GM19324 (cell line): ENCODE data around the gene MYPOP.
"Not testable (repeated sequence)": the region's sequence is repeated elsewhere in the genome, so short reads cannot be mapped to it uniquely, and the experiment has no call there.

ENCODE experiments used
- ATAC-seq: cut with Tn5 transposase; IDR thresholded peaks from one replicate; pipeline ENCODE4 v1.9.1; 2021; ENCODE audit warnings: mild to moderate bottlenecking, moderate library complexity; ENCODE audit not compliant: unreplicated experiment, low FRiP score

Gene MYPOP

DNA sequence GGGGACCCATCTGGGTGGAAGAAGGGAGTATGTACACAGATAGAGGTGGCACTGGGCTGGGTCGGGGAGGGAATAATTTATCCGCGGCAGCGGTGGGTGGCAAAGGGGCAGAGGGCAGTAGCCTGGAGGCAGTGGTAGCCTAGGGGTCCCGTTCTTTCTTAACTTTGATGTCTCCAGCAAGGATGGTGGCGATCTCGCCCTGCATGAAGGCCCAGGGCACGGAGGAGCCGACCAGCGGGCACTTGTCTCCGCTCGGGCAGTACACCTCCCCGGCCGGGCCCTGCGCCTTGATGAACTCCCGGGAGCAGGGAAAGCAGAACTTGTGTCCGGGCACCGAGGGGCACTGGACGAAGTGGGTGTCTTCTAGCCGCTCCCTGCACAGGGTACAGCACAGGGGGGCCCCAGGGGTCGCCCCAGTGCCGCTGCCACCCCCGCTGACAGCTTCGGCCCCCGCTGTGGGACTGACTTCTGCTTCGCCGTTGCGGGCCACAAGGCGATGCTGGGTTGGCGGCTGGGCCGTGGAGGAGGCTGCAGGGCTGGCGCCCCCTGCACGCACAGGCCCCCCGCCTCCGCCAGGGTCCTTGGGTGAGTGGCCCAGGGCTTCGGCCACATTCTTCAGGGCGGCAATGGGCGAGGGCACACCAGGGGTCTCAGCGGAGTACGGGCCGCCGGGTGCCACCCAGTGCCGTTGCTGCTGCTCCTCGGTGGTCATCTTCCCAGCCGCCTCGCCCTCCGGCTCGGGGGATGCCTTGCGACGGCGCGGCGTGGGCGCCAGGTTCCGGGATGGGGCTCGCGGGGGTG, 18.3 kb downstream of the MYPOP start:
- no peak for ATAC-seq

GRCh38 chr19:45883586-45883880, 18.9 kb downstream of the MYPOP start:
- no peak for ATAC-seq

DNA sequence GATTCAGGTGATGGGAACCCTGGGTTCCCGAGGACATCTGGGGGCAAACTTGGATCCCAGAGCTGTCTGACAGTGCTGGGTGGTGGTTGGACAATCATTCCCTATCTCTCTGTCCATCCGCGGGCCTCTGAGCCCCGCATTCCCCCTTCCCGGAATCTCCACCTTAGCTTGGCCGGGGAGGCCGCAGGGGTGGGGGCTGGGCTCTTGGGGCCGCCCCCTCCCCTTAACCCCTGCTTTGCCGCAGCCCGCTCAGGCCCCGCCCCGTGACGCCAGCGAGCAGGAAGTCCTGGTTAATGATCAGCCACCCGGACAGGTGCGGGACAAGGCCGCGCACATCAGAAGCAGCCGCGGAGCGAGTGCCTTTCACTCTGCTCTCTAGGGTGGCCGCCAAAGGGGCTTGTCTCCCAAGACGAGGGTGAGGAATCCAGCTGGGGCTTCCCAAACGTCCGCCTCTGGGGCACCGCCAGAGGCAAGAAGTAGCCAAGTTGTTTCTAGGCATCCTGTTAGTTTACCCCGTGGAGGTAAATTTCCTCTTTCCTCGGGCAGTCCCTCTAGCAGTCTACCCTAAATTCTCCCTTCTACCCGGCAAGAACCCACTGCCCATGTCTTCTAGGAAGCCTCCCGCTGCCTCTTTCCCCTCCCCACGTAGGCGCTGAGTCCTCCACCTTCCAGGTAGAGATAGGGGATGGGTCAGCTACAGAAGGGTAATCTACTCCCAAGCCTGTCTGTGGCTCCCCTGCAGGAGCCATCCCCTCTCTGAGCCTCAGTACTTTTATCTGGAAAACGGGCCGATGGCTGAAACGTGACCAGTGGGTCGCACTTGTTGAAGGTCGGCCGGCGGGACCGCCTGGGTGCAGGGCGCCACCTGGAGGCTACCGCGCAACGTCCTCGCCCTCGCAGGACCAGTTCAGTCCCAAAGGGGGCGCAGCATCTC, 19.5 kb downstream of the MYPOP start:
- ATAC-seq, result peak; percentile 30

- ATAC-seq, result no peak
Observed at GRCh38 chr19:45881909-45882528, 20.4 kb downstream of the MYPOP start.

GRCh38 chr19:45881082-45881908, 21.1 kb downstream of the MYPOP start:
- no peak for ATAC-seq

GRCh38 chr19:45879971-45880370, 22.4 kb downstream of the MYPOP start:
- no peak for ATAC-seq

DNA sequence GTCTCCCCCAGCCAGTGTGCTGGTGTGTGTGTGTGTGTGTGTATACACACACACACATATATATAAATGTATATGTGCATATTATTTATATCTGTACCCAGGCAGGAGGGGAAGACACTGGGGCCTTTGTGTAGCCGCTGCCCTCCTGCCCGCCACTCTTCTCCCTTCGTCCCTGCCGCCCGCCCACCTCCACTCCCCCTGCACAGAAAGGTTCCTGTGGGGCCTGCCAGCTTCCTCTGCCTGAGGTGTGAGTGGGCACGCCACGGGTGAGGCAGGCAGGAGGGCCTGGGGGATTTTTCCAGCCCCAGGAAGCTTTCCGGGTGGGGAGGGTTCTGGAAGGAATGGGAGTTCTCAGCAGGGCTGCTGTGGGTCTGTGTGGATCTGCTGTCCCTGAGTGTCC, 23.4 kb downstream of the MYPOP start:
- no peak for ATAC-seq

DNA sequence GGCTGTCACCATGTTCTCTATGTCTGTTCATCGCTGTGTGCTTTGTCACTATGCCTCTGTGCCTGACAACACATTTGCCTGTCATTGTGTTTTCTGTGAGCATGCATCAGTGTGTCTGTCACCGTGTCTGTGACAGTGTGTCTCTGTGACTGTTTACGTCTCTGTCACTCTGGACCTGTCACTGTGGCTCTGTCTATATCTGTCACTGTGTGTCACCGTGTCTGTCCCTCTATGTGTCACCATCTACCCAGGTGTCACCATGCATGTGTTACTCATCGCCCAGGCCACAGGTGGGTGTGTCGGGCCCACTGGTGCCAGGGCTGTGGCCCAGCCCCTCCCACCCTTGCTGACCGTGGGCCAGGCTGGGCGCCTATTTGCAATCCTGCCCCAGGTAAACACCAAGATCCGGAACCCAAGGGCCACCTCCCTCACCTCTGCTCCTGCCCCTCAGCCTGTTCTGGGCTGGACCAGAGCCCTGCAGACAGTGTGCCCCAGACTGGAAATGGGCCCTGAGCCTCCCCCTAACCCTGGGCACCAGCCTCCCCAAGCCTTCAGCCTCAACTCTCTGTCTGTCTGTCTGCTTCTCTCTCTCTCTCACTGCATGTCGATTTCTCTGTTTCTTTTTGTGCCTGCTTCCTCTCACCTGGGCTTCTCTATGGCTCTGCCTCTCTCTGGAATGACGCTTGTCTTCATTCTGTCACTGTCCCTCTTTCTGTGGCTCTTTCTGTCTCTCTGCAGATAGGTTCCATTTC, 24.2 kb downstream of the MYPOP start:
- ATAC-seq, result no peak

DNA sequence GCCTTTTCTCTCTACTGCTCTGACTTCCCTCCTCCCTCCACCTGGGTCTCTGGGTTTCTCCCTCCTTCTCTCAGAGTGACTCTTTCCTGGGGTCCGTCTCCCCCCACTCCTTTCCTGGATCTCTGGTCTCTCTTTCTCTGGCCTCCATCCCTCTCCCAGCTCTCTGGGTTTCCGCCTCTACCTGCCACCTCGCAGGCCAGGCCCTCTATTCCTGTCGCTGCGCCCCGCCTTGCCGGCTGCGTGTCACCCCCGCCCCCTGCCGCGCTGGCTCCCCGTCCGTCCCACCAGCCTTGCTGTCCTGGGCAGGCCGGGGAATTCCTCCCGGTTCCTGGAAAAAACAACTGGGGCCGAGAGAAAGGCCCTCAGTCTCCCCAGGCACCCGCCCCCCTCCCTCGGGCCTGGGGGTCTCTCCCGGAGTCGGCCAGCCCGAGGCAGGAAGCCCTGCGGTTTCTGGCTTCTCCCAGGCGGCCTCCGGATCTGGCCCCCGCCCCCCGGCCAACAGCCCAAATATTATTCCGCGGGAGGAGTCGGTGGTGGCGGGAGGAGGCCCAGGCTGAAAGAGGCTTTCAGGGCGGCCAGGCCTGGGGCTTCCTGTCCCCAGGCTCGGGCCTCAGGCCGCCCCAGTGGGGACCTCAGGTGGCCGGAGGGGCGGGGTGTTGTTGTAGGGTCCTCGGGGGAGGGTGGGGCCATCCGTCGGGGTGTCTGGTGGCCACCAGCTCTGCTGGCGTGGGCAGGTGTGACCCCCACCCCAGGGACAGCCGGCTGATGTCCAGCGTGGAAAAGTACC, 25.8 kb downstream of the MYPOP start:
- ATAC-seq, result no peak

DNA sequence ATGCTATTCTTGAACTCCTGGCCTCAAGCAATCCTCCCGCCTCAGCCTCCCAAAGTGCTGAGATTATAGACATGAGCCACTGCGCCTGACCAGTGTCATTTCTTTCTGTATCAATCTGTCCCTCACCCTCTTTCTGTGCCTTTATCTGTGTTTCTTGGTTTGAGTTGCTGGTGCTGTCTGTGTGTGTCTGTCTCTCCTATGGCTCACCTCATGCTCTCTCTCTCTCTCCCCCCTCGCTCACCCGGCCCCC, 26.3 kb downstream of the MYPOP start:
- no peak for ATAC-seq

- ATAC-seq, result no peak
Observed at GRCh38 chr19:45874620-45874966, 27.8 kb downstream of the MYPOP start.

GRCh38 chr19:45873219-45873772, 29.1 kb downstream of the MYPOP start:
- no peak for ATAC-seq

- ATAC-seq, result no peak
Observed at GRCh38 chr19:45872095-45872919, 30.1 kb downstream of the MYPOP start.

DNA sequence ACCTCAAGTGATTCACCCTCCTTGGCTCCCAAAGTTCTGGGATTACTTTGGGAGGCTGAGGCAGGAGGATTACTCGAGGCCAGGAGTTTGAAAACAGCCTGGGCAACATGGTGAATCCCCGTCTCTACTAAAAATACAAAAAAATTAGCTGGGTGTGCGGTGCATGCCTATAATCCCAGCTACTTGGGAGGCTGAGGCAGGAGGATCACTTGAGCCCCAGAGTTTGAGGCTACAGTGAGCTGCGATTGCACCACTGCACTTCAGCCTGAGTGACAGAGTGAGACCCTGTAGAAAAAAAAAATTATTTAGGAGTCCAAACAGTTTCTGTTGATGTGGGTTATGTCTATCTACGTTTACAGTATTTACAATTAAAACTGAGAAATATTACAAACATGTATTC, 31.6 kb downstream of the MYPOP start:
- no peak for ATAC-seq

- ATAC-seq, result not testable (repeated sequence)
Observed at GRCh38 chr19:45867241-45867640, 35.2 kb downstream of the MYPOP start.

DNA sequence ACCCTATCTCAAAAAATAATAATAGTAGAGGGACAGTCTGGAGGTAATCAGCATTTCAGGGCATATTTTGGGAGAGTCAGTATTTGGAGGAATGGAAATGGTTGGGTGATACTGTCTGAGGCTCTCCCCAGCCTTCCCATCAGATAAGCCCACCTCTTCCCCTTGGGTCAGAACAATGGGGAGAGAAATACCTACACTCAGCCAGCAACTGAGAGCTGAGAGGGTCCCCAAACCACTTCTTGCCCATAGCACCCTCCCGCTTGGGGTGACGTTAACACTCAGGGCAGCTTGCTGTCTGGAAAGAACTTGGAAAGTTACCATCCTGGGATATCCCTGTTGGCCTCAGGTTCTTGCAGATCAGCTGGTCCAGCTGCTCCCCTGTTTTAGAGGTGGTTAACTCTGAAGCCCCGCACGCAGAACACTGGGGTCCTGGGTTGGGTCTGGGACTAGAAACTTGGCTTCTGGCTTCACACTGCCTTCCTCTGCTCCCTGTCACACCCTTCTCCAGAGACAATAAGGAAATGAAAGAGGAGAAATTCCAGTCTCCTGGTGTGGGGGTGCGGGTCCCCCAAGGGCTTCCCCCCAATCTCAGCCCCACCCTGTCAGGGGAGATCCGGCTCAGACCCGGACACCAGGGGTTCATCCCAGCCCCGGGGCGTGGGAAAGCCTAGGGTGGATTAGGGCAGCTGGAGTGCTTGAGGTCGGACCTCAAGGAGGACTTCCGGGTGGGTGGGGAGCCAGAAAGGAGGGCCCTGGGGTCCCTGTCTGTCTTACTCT, 35.8 kb downstream of the MYPOP start:
- no peak for ATAC-seq

GRCh38 chr19:45865269-45865948, 37.0 kb downstream of the MYPOP start:
- ATAC-seq, result no peak
